DOHH2 (cell line): ENCODE data around the gene STAM2.
"Not testable (repeated sequence)": the region's sequence is repeated elsewhere in the genome, so short reads cannot be mapped to it uniquely, and the experiment has no call there.

Experiments
- EZH2phosphoT487 ChIP-seq: fragments of 200-600 bp; sonication (generic); IDR thresholded peaks from 2 replicates; pipeline ENCODE4 v1.6.1; 2017; ENCODE audit warnings: borderline replicate concordance, mild to moderate bottlenecking, antibody characterized with exemption, low read length, moderate library complexity, mixed read lengths
- TF ChIP-seq, protein P1 (sequence below): fragments of 200-600 bp; sonication (generic); IDR thresholded peaks from one replicate; pipeline ENCODE4 v1.5.1; 2014; ENCODE audit warnings: antibody characterized with exemption, mild to moderate bottlenecking, low read depth, low read length; ENCODE audit not compliant: poor library complexity, severe bottlenecking

DNA sequence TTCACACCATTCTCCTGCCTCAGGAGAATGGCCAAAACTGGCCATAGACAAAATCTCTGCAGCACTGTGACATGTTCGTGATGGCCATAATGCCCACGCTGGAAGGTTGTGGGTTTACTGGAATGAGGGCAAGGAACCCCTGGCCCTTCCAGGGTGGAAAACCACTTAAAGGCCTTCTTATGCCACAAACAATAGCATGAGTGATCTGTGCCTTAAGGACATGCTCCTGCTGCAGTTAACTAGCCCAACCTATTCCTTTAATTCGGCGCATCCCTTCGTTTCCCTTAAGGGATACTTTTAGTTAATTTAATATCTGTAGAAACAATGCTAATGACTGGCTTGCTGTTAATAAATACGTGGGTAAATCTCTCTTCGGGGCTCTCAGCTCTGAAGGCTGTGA, 2.1 kb upstream of the STAM2 start:
- TF ChIP-seq, protein P1, sequence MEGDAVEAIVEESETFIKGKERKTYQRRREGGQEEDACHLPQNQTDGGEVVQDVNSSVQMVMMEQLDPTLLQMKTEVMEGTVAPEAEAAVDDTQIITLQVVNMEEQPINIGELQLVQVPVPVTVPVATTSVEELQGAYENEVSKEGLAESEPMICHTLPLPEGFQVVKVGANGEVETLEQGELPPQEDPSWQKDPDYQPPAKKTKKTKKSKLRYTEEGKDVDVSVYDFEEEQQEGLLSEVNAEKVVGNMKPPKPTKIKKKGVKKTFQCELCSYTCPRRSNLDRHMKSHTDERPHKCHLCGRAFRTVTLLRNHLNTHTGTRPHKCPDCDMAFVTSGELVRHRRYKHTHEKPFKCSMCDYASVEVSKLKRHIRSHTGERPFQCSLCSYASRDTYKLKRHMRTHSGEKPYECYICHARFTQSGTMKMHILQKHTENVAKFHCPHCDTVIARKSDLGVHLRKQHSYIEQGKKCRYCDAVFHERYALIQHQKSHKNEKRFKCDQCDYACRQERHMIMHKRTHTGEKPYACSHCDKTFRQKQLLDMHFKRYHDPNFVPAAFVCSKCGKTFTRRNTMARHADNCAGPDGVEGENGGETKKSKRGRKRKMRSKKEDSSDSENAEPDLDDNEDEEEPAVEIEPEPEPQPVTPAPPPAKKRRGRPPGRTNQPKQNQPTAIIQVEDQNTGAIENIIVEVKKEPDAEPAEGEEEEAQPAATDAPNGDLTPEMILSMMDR = not testable (repeated sequence)
- TF ChIP-seq EZH2phosphoT487 = not testable (repeated sequence)
